PC-9 (cell line): Measurements from ENCODE around the gene PALLD. TPM values are rescaled to one million over a fixed set of nuclear protein-coding genes. Genes with fewer than 3 reads are reported as not detected.
A peak's percentile ranks its signal among the peaks of the same experiment; 100 is the strongest.

Source experiments
- BruUV-seq: library from RNA; stranded (reverse); fragments of 400-500 nt; replicated peaks from 2 replicates; lab custom pipeline; 2021; lab: Mats Ljungman, UMichigan
- CTCF ChIA-PET: fragments of 300-600 bp; sonication (Branson Sonifier 250); formaldehyde crosslinking; loops from one replicate; lab custom pipeline; 2022; ENCODE audit warnings: antibody characterized with exemption; lab: Charles Lee
- POLR2A ChIA-PET: fragments of 300-600 bp; sonication (Branson Sonifier 250); formaldehyde crosslinking; loops from one replicate; lab custom pipeline; 2022; ENCODE audit warnings: antibody characterized with exemption; ENCODE audit not compliant: unreplicated experiment; lab: Charles Lee
- DNase-seq, 2 experiments: peaks; one replicate each; pipeline versions ENCODE4 v3.0.0 to v3.0.0-alpha.2; 2015 to 2022; ENCODE audit warnings: mixed read lengths in 1 of 2
- H2AFZ ChIP-seq: fragments of 200-600 bp; sonication (generic); 2 replicates; pipeline ENCODE4 v1.8.1; 2017; ENCODE audit warnings: antibody characterized with exemption
- H3F3A ChIP-seq: fragments of 200-600 bp; sonication (generic); 2 replicates; pipeline ENCODE4 v1.8.1; 2017; ENCODE audit warnings: antibody characterized with exemption, mild to moderate bottlenecking, low read depth; ENCODE audit not compliant: insufficient read depth
- H3K27ac ChIP-seq: fragments of 200-600 bp; sonication (generic); 2 replicates; pipeline ENCODE4 v1.6.1; 2016; ENCODE audit warnings: mixed run types
- H3K27me3 ChIP-seq: fragments of 200-600 bp; sonication (generic); 2 replicates; pipeline ENCODE4 v1.6.1; 2016; ENCODE audit warnings: low read depth, mixed run types; ENCODE audit not compliant: insufficient read depth
- H3K36me3 ChIP-seq: fragments of 200-600 bp; sonication (generic); 2 replicates; pipeline ENCODE4 v1.6.1; 2016; ENCODE audit warnings: low read depth, mixed run types
- H3K4me1 ChIP-seq: fragments of 200-600 bp; sonication (generic); replicated peaks from 2 replicates; pipeline ENCODE4 v1.6.1; 2016; ENCODE audit warnings: mixed run types; ENCODE audit not compliant: insufficient read depth
- H3K4me2 ChIP-seq: fragments of 200-600 bp; sonication (generic); 2 replicates; pipeline ENCODE4 v1.6.1; 2017; ENCODE audit warnings: mixed run types
- H3K4me3 ChIP-seq: fragments of 200-600 bp; sonication (generic); 2 replicates; pipeline ENCODE4 v1.6.1; 2016; ENCODE audit warnings: mixed run types
- H3K79me2 ChIP-seq: fragments of 200-600 bp; sonication (generic); 2 replicates; pipeline ENCODE4 v1.6.1; 2017; ENCODE audit warnings: low read depth, mixed run types
- H3K9me2 ChIP-seq: fragments of 200-600 bp; sonication (generic); 2 replicates; pipeline ENCODE4 v1.8.1; 2017; ENCODE audit warnings: mild to moderate bottlenecking; ENCODE audit not compliant: insufficient read depth
- H3K9me3 ChIP-seq: fragments of 200-600 bp; sonication (generic); 2 replicates; pipeline ENCODE4 v1.8.1; 2016; ENCODE audit warnings: low read depth; ENCODE audit not compliant: insufficient read depth
- H4K20me1 ChIP-seq: fragments of 200-600 bp; sonication (generic); 2 replicates; pipeline ENCODE4 v1.8.1; 2017; ENCODE audit not compliant: insufficient read depth
- CTCF ChIP-seq: fragments of 200-600 bp; sonication (generic); conservative IDR thresholded peaks from 2 replicates; pipeline ENCODE4 v1.6.1; 2017; ENCODE audit warnings: mixed run types, antibody characterized with exemption, mild to moderate bottlenecking, moderate library complexity
- EZH2 ChIP-seq: fragments of 200-600 bp; sonication (generic); IDR thresholded peaks from 2 replicates; pipeline ENCODE4 v1.8.0; 2017; ENCODE audit warnings: antibody characterized with exemption, low read depth
- intact Hi-C: fragments of 100-400 bp; cut with micrococcal nuclease; formaldehyde crosslinking; loops from one replicate; pipeline ENCODE4 v1.10.0; 2022; ENCODE audit not compliant: unreplicated experiment
- total RNA-seq: library from RNA; stranded (reverse); gene quantifications from 2 replicates; pipeline ENCODE4 v1.2.3, GENCODE V29; 2021

Gene PALLD
- total RNA-seq, 1 experiment from 2014 or later: 156 TPM

DNA sequence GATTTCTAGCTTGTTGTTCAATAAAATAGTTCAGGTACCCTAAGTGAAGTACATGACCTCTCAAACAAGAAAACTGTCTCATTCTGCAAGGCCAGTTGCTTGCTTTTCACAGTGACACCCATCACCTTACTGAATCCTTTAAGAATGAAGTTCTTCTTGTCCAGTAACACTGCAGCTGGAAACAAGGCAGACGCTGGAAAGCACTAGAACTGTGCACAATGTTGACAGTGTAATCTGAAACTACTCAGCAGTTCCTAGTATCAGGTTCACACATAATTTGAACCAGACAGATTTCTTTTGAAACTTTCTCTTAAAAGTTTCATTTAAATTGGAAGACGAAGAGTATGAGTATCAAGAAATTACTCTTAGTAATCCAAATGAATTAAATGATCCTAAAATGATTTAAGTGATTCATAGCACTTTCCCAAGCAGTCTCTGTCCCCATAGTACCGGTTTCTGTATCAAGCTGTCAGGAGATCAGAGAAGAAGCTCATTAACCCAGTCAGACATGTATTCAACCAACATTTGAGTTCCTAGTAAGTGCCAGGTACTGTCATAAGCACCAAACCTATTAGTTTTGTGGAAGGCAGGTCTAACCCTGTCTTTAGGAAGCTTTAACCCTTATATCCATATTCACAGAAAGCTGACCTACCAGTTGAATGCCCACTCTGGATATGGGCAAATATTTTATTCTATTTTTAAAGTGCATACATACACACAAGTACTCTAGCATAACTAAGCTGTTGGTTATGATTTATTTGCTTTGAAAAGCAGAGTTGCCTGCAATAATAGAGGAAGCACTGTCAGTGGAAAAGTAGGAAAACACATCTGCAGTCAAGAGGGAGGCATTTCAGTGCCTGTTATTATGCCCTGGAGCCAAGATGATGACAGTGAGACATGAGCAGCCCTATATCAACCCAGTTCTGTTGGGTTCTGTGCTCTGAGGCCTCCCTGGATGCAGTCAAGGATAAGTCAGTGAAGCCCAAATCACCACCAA lies 63.6 kb downstream of the PALLD start:
- H3F3A ChIP-seq: peaks cover 19% of the 10 kb centered on the region; the same call in 1 of the 2 replicates
- peak overlapping the region; percentile 80 for H3K27ac ChIP-seq
- H4K20me1 ChIP-seq: no peaks in the 10 kb centered on the region
- intact Hi-C loops: loop anchor here (1.0 to 2.0 kb wide), 4 partner anchors 24 to 74 kb away; no protein-coding TSS in a partner anchor
- POLR2A ChIA-PET: interaction anchor here (0.5 to 1.1 kb wide), 6 partner anchors 18 to 699 kb away, joined by 3 to 11 read pairs (median 6); partner anchors contain the start of gene CBR4
- no TSS peak for BruUV-seq
- H3K36me3 ChIP-seq: no peaks in the 10 kb centered on the region
- TF ChIP-seq CTCF: no peak
- H3K79me2 ChIP-seq: no peaks in the 10 kb centered on the region
- DNase-seq: peak; percentile 58 to 86
- peak overlapping the region; percentile 45 for H3K4me2 ChIP-seq
- H3K4me1 ChIP-seq: peaks cover 47% of the 10 kb centered on the region
- H3K27me3 ChIP-seq: no peaks in the 10 kb centered on the region
- H2AFZ ChIP-seq: no peak overlapping the region
- no peak overlapping the region for H3K4me3 ChIP-seq
- CTCF ChIA-PET: interaction anchor here (0.6 kb wide), 1 partner anchor 95 kb away, joined by 3 read pairs; no protein-coding TSS in a partner anchor
- H3K9me3 ChIP-seq: no peaks in the 10 kb centered on the region; the same call in 1 of the 2 replicates
- H3K9me2 ChIP-seq: no peaks in the 10 kb centered on the region

DNA sequence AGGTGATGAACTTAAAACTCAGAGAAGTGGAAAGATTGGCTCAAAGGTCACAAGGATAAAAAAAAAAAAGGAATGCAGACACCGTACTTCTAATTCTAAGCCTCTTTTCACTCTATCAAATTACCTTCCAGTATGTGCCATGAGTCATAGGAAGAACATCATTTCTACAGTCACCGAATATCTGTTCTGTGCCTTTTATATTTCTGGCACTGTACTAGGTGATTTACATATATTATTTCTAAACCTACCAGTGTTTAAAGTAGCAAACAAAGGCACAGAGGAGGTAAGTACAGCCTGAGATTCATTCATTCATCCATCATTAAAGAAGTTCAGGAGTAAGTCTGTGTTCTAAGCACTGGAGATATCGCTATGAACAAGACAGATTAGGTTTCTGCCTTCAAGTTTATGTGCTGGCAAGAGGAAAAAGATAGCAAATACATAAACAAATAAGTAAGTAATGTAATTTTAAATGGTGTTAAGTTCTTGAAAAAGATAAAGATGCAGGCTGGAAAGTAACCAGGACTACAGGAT lies 65.3 kb downstream of the PALLD start:
- no TSS peak for BruUV-seq
- TF ChIP-seq EZH2 (no peak), CTCF (no peak)
- Histone ChIP-seq H3K9me3 (no peaks in the 10 kb centered on the region; the same call in 1 of the 2 replicates), H3K9me2 (no peaks in the 10 kb centered on the region), H3K36me3 (no peaks in the 10 kb centered on the region), H3K4me3 (no peak overlapping the region), H3K4me1 (peaks cover 47% of the 10 kb centered on the region), H3K79me2 (no peaks in the 10 kb centered on the region), H4K20me1 (no peaks in the 10 kb centered on the region), H3F3A (peaks cover 19% of the 10 kb centered on the region; the same call in 1 of the 2 replicates), H2AFZ (no peak overlapping the region), H3K27me3 (no peaks in the 10 kb centered on the region), H3K4me2 (peak overlapping the region; percentile 40; the same call in 1 of the 2 replicates), H3K27ac (peak overlapping the region; percentile 80)
- peak in 1 of 2 experiments; percentile 75 for DNase-seq
- intact Hi-C loops: loop anchor here (2.0 kb wide), 1 partner anchor 21 kb away; no protein-coding TSS in a partner anchor
- CTCF ChIA-PET: no interaction called here
- POLR2A ChIA-PET: interaction anchor here (0.5 kb wide), 1 partner anchor 46 kb away, joined by 3 read pairs; no protein-coding TSS in a partner anchor

- H4K20me1 ChIP-seq: no peaks in the 10 kb centered on the region
- no peak overlapping the region for H3K27ac ChIP-seq
- H3F3A ChIP-seq: peaks cover 19% of the 10 kb centered on the region; the same call in 1 of the 2 replicates
- ChIA-PET CTCF (no interaction called here), POLR2A (no interaction called here)
- no peaks in the 10 kb centered on the region for H3K79me2 ChIP-seq
- BruUV-seq: no TSS peak
- no peak overlapping the region for H2AFZ ChIP-seq
- H3K36me3 ChIP-seq: no peaks in the 10 kb centered on the region
- no peaks in the 10 kb centered on the region; the same call in 1 of the 2 replicates for H3K9me3 ChIP-seq
- H3K27me3 ChIP-seq: no peaks in the 10 kb centered on the region
- no peaks in the 10 kb centered on the region for H3K9me2 ChIP-seq
- intact Hi-C loops: no loop called here
- no peak for DNase-seq
- no peak for TF ChIP-seq CTCF
- no peak for TF ChIP-seq EZH2
- H3K4me2 ChIP-seq: no peak overlapping the region
- H3K4me1 ChIP-seq: peaks cover 40% of the 10 kb centered on the region
- H3K4me3 ChIP-seq: no peak overlapping the region
Observed at GRCh38 chr4:168564023-168564422, 67.2 kb downstream of the PALLD start.
